Measurements from ENCODE around the gene WFIKKN2. TPM values are rescaled to one million over a fixed set of nuclear protein-coding genes. Genes with fewer than 3 reads are reported as not detected.

Gene WFIKKN2
- total RNA-seq, 1 experiment from 2014 or later, result 0.05 TPM

DNA sequence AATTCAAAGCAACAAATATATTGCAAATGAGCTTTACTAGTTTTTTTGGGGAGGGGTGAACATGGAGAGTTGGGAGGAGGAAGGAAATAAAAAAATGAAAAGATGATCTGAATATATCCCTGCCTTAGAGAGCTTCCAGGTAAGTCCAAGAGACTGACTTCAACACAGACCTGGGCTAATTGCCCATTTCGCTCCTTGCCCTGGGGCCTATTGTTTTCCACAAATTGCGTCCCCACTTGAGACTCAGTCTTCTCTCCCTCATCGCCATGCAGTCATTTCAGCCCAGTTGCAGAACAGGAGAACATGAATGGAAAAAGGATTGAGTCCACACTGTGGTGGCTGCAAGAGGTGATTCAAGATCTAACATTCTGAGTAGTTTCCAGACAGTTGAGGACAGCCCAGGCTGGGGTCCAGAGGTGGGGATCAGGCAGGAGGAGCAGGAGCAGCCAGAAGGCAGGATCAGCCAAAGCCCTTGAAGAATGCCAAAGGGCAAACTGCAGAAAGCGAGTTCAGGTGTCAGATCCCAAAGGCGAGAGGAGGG, 52.4 kb downstream of the WFIKKN2 start:
- H3K36me3 ChIP-seq (ENCODE audit: control insufficient read depth in 1 of 2, insufficient read depth in 2 of 2, low read length in 2 of 2), result no peaks in the 10 kb centered on the region
- H3K4me1 ChIP-seq (ENCODE audit: control insufficient read depth in 1 of 2, insufficient read depth in 2 of 2, low read length in 2 of 2), result peaks cover 27 to 46% of the 10 kb centered on the region in 2 experiments
- DNase-seq (ENCODE audit: low read depth, low spot score) (no peak), ATAC-seq (no peak)
- H4K20me1 ChIP-seq (ENCODE audit: insufficient read depth), result no peaks in the 10 kb centered on the region
- H3K9ac ChIP-seq (ENCODE audit: low read length), result no peak overlapping the region
- ChIA-PET RAD21 (ENCODE audit: low non-redundant PET in 1 of 2, low total read pairs in 2 of 2, uncharacterized antibody in 2 of 2, unreplicated experiment in 2 of 2) (no interaction called here), POLR2A (interaction anchor here (11.1 kb wide), 1 partner anchor 22 kb away, joined by 89 read pairs; the partner anchor contains the start of gene TOB1), CTCF (no interaction called here)
- no peak overlapping the region for H3K4me3 ChIP-seq (replicated peaks in 1 of 2; ENCODE audit: low read depth in 1 of 2, low read length in 2 of 2)
- intact Hi-C loops (cut with micrococcal nuclease), result no loop called here
- H2AFZ ChIP-seq (ENCODE audit: low read depth, low read length, poor library complexity, severe bottlenecking), result no peak overlapping the region
- H3K4me2 ChIP-seq (ENCODE audit: low read length), result no peak overlapping the region
- TF ChIP-seq ZNF274 (IDR thresholded peaks at IDR 0.05; ENCODE audit: low read depth, low read length) (no peak), JUND (IDR thresholded peaks at IDR 0.05) (no peak)
- H3K79me2 ChIP-seq (ENCODE audit: insufficient read depth, low read length), result no peaks in the 10 kb centered on the region
- BruUV-seq (replicated peaks), result no TSS peak
- no peaks in the 10 kb centered on the region for H3K9me2 ChIP-seq (ENCODE audit: insufficient read depth)
- H3K27me3 ChIP-seq (ENCODE audit: insufficient read depth, low read length), result no peaks in the 10 kb centered on the region
- H3K9me3 ChIP-seq (ENCODE audit: control insufficient read depth in 1 of 2, insufficient read depth in 1 of 2, low read depth in 1 of 2, low read length in 2 of 2), result no peaks in the 10 kb centered on the region
- no peak overlapping the region for H3K27ac ChIP-seq (ENCODE audit: low read depth, low read length)

- Histone ChIP-seq H4K20me1 (ENCODE audit: insufficient read depth) (no peaks in the 10 kb centered on the region), H3K27me3 (ENCODE audit: insufficient read depth, low read length) (no peaks in the 10 kb centered on the region), H3K27ac (ENCODE audit: low read depth, low read length) (no peak overlapping the region), H3K9me3 (ENCODE audit: control insufficient read depth in 1 of 2, insufficient read depth in 1 of 2, low read depth in 1 of 2, low read length in 2 of 2) (no peaks in the 10 kb centered on the region), H3K9ac (ENCODE audit: low read length) (no peak overlapping the region), H3K4me3 (replicated peaks in 1 of 2; ENCODE audit: low read depth in 1 of 2, low read length in 2 of 2) (no peak overlapping the region), H3K4me1 (ENCODE audit: control insufficient read depth in 1 of 2, insufficient read depth in 2 of 2, low read length in 2 of 2) (peaks cover 34 to 44% of the 10 kb centered on the region in 2 experiments), H3K36me3 (ENCODE audit: control insufficient read depth in 1 of 2, insufficient read depth in 2 of 2, low read length in 2 of 2) (no peaks in the 10 kb centered on the region), H2AFZ (ENCODE audit: low read depth, low read length, poor library complexity, severe bottlenecking) (no peak overlapping the region), H3K79me2 (ENCODE audit: insufficient read depth, low read length) (no peaks in the 10 kb centered on the region), H3K9me2 (ENCODE audit: insufficient read depth) (no peaks in the 10 kb centered on the region), H3K4me2 (ENCODE audit: low read length) (no peak overlapping the region)
- no peak for DNase-seq (ENCODE audit: low read depth, low spot score)
- ChIA-PET RAD21 (ENCODE audit: low non-redundant PET in 1 of 2, low total read pairs in 2 of 2, uncharacterized antibody in 2 of 2, unreplicated experiment in 2 of 2) (no interaction called here), POLR2A (interaction anchor here (11.1 kb wide), 1 partner anchor 23 kb away, joined by 89 read pairs; the partner anchor contains the start of gene TOB1), CTCF (no interaction called here)
- TF ChIP-seq SP1 (IDR thresholded peaks at IDR 0.05; ENCODE audit: low read depth), result no peak
- no peak for TF ChIP-seq TCF7L2 (IDR thresholded peaks at IDR 0.05; ENCODE audit: borderline replicate concordance, extremely low read depth, insufficient read depth, insufficient read length)
- TF ChIP-seq RAD21 (IDR thresholded peaks at IDR 0.05; ENCODE audit: low read depth), result no peak
- no peak for TF ChIP-seq ZFX (IDR thresholded peaks at IDR 0.05)
- no peak for TF ChIP-seq SIN3A (IDR thresholded peaks at IDR 0.05; ENCODE audit: low read depth)
- TF ChIP-seq JUND (IDR thresholded peaks at IDR 0.05), result no peak
- TF ChIP-seq EGR1 (IDR thresholded peaks at IDR 0.05; ENCODE audit: low read depth), result no peak
- no peak for TF ChIP-seq YY1 (IDR thresholded peaks at IDR 0.05; ENCODE audit: extremely low read depth, insufficient replicate concordance, low read depth, low read length)
- TF ChIP-seq SRF (IDR thresholded peaks at IDR 0.05; ENCODE audit: low read depth), result no peak
- no peak for TF ChIP-seq ZNF274 (IDR thresholded peaks at IDR 0.05; ENCODE audit: low read depth, low read length)
- no peak for TF ChIP-seq EZH2 (IDR thresholded peaks at IDR 0.05)
- TF ChIP-seq, protein P1, sequence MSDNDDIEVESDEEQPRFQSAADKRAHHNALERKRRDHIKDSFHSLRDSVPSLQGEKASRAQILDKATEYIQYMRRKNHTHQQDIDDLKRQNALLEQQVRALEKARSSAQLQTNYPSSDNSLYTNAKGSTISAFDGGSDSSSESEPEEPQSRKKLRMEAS (IDR thresholded peaks at IDR 0.05), result no peak
- BruUV-seq (replicated peaks), result no TSS peak
- no peak for ATAC-seq
- intact Hi-C loops (cut with micrococcal nuclease), result no loop called here
Observed at GRCh38 chr17:50889528-50890118, 54.2 kb downstream of the WFIKKN2 start.
